HG02884 (cell line): ENCODE results near the gene ANKRA2.

ENCODE experiments used
- ATAC-seq: cut with Tn5 transposase; IDR thresholded peaks from one replicate; pipeline ENCODE4 v1.9.1; 2021; ENCODE audit warnings: mild to moderate bottlenecking, moderate library complexity; ENCODE audit not compliant: unreplicated experiment

The ANKRA2 gene

GRCh38 chr5:73507062-73507461 lies 58.4 kb downstream of the ANKRA2 start:
- no peak for ATAC-seq

- ATAC-seq: no peak
These were observed 58.9 kb downstream of the ANKRA2 start for GRCh38 chr5:73506459-73506955.
